GM12865 (cell line): Measurements from ENCODE around the gene XPO4.
"Not testable (repeated sequence)": the region's sequence is repeated elsewhere in the genome, so short reads cannot be mapped to it uniquely, and the experiment has no call there.

ENCODE experiments used
- DNase-seq: peaks from one replicate; pipeline ENCODE4 v3.0.0; 2010; ENCODE audit warnings: low read depth
- H3K4me3 ChIP-seq: 2 replicates; pipeline ENCODE4 v1.5.1; 2011; ENCODE audit warnings: mild to moderate bottlenecking, low read depth, low read length, control low read depth
- TF ChIP-seq, protein P1 (sequence below): IDR thresholded peaks from 2 replicates; pipeline ENCODE4 v1.5.1; 2011; ENCODE audit warnings: low read length, control low read depth, low read depth, inconsistent platforms; ENCODE audit not compliant: insufficient read depth; ENCODE audit errors: missing control alignments

XPO4 gene

DNA sequence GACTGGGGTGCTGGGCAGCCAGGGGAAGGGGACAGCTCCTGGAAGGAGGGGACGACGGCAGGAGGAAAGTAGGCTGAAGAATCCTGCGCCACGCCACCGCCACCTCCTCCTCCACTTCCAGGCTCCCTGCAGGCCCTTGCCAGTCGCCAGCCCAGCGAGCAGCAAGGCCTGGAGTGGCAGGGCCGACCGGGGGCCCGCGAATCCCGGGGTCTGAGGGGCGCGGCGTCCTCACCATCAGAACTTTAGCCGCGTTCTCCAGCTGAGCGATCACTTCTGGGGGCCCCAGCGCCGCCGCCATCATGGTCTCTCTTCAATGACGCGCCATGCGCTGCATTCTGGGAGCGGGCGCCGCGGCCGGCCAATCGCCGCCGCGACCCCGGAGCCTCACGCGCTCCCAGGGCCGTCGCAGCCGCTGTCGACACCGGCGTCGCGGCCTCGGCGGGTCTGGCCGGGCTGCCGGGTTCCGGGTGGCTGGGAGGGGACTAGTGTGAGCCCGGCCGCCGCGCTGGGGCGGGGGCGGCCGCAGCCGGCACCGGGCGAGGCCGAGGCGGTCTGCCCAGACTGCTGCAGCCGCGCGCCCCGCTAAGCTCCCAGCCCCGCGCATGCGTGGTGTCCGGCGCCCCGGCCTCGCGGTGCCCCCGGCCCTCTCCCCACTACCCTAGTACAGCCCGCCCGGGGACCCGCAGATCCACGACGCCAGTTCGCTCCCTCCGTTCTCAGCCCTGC lies at the start of gene XPO4:
Gene XPO4 (minus strand): TSS at position 309 of the 726 bp plus-strand sequence. CDS start 8 bp downstream, at position 301.
- peak; percentile 89 for DNase-seq
- H3K4me3 ChIP-seq, result peak within 1 kb of the TSS; percentile 89
- TF ChIP-seq, protein P1, sequence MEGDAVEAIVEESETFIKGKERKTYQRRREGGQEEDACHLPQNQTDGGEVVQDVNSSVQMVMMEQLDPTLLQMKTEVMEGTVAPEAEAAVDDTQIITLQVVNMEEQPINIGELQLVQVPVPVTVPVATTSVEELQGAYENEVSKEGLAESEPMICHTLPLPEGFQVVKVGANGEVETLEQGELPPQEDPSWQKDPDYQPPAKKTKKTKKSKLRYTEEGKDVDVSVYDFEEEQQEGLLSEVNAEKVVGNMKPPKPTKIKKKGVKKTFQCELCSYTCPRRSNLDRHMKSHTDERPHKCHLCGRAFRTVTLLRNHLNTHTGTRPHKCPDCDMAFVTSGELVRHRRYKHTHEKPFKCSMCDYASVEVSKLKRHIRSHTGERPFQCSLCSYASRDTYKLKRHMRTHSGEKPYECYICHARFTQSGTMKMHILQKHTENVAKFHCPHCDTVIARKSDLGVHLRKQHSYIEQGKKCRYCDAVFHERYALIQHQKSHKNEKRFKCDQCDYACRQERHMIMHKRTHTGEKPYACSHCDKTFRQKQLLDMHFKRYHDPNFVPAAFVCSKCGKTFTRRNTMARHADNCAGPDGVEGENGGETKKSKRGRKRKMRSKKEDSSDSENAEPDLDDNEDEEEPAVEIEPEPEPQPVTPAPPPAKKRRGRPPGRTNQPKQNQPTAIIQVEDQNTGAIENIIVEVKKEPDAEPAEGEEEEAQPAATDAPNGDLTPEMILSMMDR, result no peak

DNA sequence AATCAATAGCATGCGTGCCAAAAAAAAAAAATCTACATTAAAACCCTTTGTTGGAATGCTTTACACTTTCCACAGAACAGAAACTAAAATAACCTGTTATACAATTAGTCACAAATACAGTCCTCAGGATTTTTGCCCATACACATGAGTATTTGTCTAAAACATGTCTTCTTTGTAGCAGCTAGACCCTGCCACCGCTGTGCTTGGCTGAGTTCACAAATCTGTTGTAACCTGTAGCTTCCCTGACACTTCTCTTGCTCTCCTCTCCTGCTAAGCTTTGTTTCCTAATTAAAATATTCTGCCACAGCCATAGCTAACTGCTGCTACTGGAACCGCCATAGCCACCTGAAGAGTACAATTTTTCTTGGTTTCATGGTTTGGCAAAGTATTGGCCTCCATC lies 45.5 kb upstream of the XPO4 start:
- not testable (repeated sequence) for H3K4me3 ChIP-seq, DNase-seq

DNA sequence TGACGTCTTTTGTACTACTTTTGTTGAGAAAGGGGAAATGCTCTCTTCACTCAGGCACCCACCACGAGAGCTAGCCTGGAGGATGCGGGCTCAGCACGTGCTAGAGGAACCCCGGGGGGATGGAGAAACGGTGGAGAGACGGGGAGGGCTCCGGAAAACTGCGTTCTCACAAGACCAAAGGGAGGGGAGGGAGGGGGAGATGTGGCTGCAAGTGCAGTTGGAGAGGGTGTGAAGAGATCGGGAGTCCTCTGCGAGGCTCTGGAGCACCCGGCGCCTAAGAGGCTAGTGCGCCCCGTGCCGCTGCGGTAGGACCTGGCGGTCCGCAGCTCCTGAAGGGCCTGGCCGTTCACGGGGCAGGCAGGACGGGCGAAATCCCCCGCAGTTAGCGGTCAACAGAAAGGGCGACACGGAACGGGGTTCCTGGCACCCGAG lies 43.4 kb upstream of the XPO4 start:
- H3K4me3 ChIP-seq, result no peak overlapping the region
- no peak for DNase-seq
- TF ChIP-seq, protein P1, result no peak

DNA sequence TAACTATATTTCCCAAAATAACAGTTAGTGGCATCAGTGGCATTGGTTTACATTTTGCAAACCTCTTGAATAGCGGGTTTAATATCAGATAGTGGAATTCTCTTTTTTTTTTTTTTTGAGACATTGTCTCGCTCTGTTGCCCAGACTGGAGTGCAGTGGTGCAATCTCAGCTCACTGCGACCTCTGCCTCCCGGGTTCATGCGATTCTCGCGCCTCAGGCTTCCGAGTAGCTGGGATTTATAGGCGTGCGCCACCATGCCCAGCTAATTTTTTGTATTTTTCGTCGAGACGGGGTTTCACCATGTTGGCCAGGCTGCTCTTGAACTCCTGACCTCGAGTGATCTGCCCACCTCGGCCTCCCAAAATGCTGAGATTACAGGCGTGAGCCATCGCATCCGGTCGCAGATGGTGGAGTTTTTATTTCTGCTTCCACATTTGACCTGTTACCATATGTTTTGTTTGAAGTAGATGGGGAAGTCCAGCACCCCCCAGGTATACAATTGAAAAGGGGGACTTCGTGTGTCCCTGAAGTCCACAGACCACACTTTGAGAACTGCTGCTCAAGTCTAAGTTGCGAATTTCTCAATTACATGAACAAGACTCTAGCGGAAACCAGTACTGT lies 40.5 kb upstream of the XPO4 start:
- no peak overlapping the region for H3K4me3 ChIP-seq
- TF ChIP-seq, protein P1, result no peak

DNA sequence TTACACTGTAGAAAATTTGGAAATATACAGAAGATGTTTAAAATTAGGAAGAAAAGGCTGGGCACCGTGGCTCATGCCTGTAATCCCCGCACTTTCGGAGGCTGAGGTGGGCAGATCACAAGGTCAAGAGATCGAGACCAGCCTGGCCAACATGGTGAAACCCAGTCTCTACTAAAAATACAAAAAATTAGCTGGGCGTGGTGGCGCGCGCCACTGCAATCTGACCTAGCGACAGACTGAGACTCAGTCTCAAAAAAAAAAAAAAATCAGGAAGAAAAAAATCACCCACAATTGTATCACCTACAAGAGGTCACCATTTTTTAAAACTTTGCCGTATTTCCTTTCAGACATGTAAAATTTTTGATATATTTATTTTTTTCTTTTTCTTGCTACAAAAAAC lies 38.0 kb upstream of the XPO4 start:
- not testable (repeated sequence) for H3K4me3 ChIP-seq, DNase-seq

More for the DNA sequence above, 40.5 kb upstream of the XPO4 start:
- no peak for DNase-seq

DNA sequence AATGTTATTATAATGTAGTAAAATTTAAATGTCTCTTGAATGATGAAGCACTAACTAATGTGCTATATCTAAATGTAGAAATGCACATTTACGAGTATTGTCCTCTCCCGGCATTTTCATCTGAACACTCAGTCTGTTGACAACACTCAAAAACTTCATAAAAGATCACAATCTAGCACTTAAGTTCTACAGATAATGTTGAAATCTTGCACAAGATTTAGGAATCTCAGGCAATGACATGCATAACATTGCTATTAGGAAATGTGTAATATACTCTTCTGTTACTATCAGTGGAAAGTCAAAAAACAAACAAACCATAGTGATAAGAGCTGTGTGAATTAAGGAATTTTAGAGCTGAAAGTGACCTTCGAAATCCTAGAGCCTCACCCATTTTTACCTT lies 37.5 kb upstream of the XPO4 start:
- no peak overlapping the region for H3K4me3 ChIP-seq
- TF ChIP-seq, protein P1, result no peak
- no peak for DNase-seq

DNA sequence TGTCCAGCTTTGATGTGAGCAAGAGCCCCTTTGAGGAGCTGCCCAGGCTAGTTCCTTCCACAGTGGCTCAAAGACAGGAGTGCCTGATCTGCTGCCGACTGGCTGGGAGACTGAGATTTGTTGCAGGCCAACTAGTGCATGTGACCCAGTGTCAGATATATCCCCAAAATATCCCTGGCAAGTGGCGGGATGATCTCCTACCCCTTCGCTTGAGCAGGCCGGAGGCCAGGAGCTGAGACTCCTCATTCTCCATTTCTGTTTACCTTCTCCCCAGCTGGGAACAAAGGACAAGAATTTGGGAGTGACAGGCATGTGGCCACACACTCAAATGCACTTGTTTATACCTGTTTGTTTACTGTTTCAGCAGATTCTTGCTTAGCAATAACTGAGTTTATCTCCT lies 37.1 kb upstream of the XPO4 start:
- TF ChIP-seq, protein P1, result no peak
- H3K4me3 ChIP-seq, result no peak overlapping the region
- no peak for DNase-seq

DNA sequence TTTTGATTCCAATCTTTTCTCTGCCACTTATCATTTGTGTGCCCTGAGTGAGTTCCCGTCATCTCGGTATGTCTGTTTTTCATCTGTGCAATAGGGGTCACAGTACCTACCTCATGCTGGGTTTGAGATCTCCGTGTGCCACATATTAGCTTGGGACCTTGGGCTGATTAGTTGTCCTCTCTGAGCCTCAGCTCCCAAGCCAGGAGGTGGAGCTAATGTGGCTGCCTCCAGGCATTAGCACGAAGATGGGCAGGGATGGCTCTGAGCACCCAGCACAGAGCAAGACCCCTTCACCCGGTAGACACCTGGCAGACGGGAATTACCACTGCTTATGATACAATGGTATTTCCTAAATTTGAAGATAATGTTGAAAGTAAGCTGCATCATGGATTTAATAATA lies 35.8 kb upstream of the XPO4 start:
- H3K4me3 ChIP-seq, result no peak overlapping the region
- no peak for DNase-seq
- TF ChIP-seq, protein P1, result no peak
